Measurements from ENCODE around the gene CDKN2AIP.
"Not testable (repeated sequence)": the region's sequence is repeated elsewhere in the genome, so short reads cannot be mapped to it uniquely, and the experiment has no call there.

GRCh38 chr4:183433183-183433582 lies 11.3 kb upstream of the CDKN2AIP start:
- not testable (repeated sequence) for TF ChIP-seq CTCF, POLR2A, EP300 (IDR thresholded peaks at IDR 0.05)
